ENCODE measurements around the gene UST.

Gene UST

GRCh38 chr6:148711833-148712654, 34.8 kb upstream of the UST start:
- in situ Hi-C loops (cut with HindIII; ENCODE audit: low pct_ligation_motif_present, low sequenced_read_pairs), result no loop called here
- no peaks in the 10 kb centered on the region for H3K36me3 ChIP-seq (replicated peaks)
- H3K27me3 ChIP-seq (replicated peaks), result no peaks in the 10 kb centered on the region
- H3K4me3 ChIP-seq (ENCODE audit: low read depth, low read length), result no peak overlapping the region
- no peak for DNase-seq
- TF ChIP-seq, protein P1, sequence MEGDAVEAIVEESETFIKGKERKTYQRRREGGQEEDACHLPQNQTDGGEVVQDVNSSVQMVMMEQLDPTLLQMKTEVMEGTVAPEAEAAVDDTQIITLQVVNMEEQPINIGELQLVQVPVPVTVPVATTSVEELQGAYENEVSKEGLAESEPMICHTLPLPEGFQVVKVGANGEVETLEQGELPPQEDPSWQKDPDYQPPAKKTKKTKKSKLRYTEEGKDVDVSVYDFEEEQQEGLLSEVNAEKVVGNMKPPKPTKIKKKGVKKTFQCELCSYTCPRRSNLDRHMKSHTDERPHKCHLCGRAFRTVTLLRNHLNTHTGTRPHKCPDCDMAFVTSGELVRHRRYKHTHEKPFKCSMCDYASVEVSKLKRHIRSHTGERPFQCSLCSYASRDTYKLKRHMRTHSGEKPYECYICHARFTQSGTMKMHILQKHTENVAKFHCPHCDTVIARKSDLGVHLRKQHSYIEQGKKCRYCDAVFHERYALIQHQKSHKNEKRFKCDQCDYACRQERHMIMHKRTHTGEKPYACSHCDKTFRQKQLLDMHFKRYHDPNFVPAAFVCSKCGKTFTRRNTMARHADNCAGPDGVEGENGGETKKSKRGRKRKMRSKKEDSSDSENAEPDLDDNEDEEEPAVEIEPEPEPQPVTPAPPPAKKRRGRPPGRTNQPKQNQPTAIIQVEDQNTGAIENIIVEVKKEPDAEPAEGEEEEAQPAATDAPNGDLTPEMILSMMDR (IDR thresholded peaks at IDR 0.05; ENCODE audit: low read depth, low read length, missing control alignments), result no peak
- H3K27ac ChIP-seq, result no peak overlapping the region

GRCh38 chr6:148713033-148713738, 33.6 kb upstream of the UST start:
- Histone ChIP-seq H3K4me3 (ENCODE audit: low read depth, low read length) (no peak overlapping the region), H3K27me3 (replicated peaks) (no peaks in the 10 kb centered on the region), H3K27ac (no peak overlapping the region), H3K36me3 (replicated peaks) (no peaks in the 10 kb centered on the region)
- no peak for DNase-seq
- in situ Hi-C loops (cut with HindIII; ENCODE audit: low pct_ligation_motif_present, low sequenced_read_pairs), result no loop called here
- TF ChIP-seq, protein P1 (IDR thresholded peaks at IDR 0.05; ENCODE audit: low read depth, low read length, missing control alignments), result no peak

GRCh38 chr6:148713921-148714320, 32.9 kb upstream of the UST start:
- no peak overlapping the region for H3K4me3 ChIP-seq (ENCODE audit: low read depth, low read length)
- DNase-seq, result no peak
- in situ Hi-C loops (cut with HindIII; ENCODE audit: low pct_ligation_motif_present, low sequenced_read_pairs), result no loop called here
- H3K36me3 ChIP-seq (replicated peaks), result no peaks in the 10 kb centered on the region
- H3K27me3 ChIP-seq (replicated peaks), result no peaks in the 10 kb centered on the region
- TF ChIP-seq, protein P1 (IDR thresholded peaks at IDR 0.05; ENCODE audit: low read depth, low read length, missing control alignments), result no peak
- no peak overlapping the region for H3K27ac ChIP-seq

DNA sequence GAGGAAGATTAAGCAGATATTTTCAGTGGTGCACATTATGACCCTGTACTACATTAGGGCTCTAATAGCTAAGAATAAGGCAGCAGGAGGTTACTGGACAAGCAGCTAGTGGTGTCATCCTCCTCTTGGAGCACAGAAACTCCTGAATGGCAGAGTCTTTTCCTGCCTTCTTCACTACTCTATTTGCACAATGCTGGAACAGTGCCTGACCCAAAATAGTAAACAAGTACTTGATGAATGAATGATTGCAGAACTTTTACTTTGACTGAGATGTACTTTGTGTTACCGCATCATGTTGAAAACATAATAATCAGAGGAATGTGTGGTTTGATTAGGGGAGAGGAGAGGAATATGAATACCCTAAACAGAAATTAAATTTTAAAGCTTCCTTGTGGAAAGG, 30.0 kb upstream of the UST start:
- DNase-seq, result no peak
- TF ChIP-seq, protein P1 (IDR thresholded peaks at IDR 0.05; ENCODE audit: low read depth, low read length, missing control alignments), result no peak

DNA sequence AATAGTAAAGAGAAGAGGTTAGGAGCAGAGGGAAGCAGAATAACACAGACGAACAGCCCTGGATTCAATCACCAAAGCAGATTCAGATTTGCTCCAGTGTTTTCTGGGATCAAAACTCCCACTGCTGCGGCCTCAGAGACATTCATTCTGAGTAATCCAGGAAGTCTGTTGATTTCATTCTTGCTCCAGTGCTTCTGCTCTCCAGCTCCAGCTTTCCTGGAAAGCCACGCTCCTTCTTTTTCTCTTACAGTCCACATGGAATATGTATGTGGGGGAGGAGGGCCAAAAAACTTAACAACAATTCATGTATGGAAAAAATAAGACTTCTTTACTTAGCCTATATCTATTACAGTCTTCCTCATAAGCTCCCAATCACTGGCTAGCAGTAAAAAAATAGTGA, 26.4 kb upstream of the UST start:
- Histone ChIP-seq H3K36me3 (replicated peaks) (no peaks in the 10 kb centered on the region), H3K4me3 (ENCODE audit: low read depth, low read length) (no peak overlapping the region), H3K27me3 (replicated peaks) (no peaks in the 10 kb centered on the region), H3K27ac (no peak overlapping the region)
- TF ChIP-seq, protein P1 (IDR thresholded peaks at IDR 0.05; ENCODE audit: low read depth, low read length, missing control alignments), result no peak
- no peak for DNase-seq
- in situ Hi-C loops (cut with HindIII; ENCODE audit: low pct_ligation_motif_present, low sequenced_read_pairs), result no loop called here

More for the DNA sequence above, 30.0 kb upstream of the UST start:
- Histone ChIP-seq H3K27me3 (replicated peaks) (no peaks in the 10 kb centered on the region), H3K4me3 (ENCODE audit: low read depth, low read length) (no peak overlapping the region), H3K36me3 (replicated peaks) (no peaks in the 10 kb centered on the region), H3K27ac (no peak overlapping the region)
- in situ Hi-C loops (cut with HindIII; ENCODE audit: low pct_ligation_motif_present, low sequenced_read_pairs), result no loop called here
